SK-N-SH (cell line): ENCODE results near the gene PDCL2.

Source experiments
- EZH2phosphoT487 ChIP-seq: fragments of 200-600 bp; sonication (generic); IDR thresholded peaks from 2 replicates; pipeline ENCODE4 v1.6.1; 2017; ENCODE audit warnings: low read depth, mixed run types, mild to moderate bottlenecking, antibody characterized with exemption, moderate library complexity, borderline replicate concordance
- FOXM1 ChIP-seq: IDR thresholded peaks from 2 replicates; pipeline ENCODE4 v1.4.0; 2012; ENCODE audit warnings: low read depth, mild to moderate bottlenecking
- JUND ChIP-seq: IDR thresholded peaks from 2 replicates; pipeline ENCODE4 v1.4.0; 2012
- NRF1 ChIP-seq: IDR thresholded peaks from 2 replicates; pipeline ENCODE4 v1.6.1; 2012; ENCODE audit warnings: low read depth, mild to moderate bottlenecking, low read length
- POLR2AphosphoS5 ChIP-seq: IDR thresholded peaks from 2 replicates; pipeline ENCODE4 v1.6.1; 2012; ENCODE audit warnings: low read depth, low read length
- RAD21 ChIP-seq: IDR thresholded peaks from 2 replicates; pipeline ENCODE4 v1.6.1; 2012; ENCODE audit warnings: mild to moderate bottlenecking, low read length
- RFX5 ChIP-seq: IDR thresholded peaks from 2 replicates; pipeline ENCODE4 v1.6.1; 2012; ENCODE audit warnings: mild to moderate bottlenecking, improper control_type of control experiment, low read length
- RXRA ChIP-seq: IDR thresholded peaks from 2 replicates; pipeline ENCODE4 v1.4.0; 2012; ENCODE audit warnings: low read depth, mild to moderate bottlenecking, borderline replicate concordance
- SMC3 ChIP-seq: IDR thresholded peaks from 2 replicates; pipeline ENCODE4 v1.6.1; 2012; ENCODE audit warnings: low read depth, low read length, improper control_type of control experiment
- TCF12 ChIP-seq: IDR thresholded peaks from 2 replicates; pipeline ENCODE4 v1.4.0; 2012
- YY1 ChIP-seq: IDR thresholded peaks from 2 replicates; pipeline ENCODE4 v1.4.0; 2012; ENCODE audit warnings: low read depth, mild to moderate bottlenecking
- TF ChIP-seq, protein P1 (sequence below): fragments of 200-600 bp; sonication (generic); IDR thresholded peaks from 2 replicates; pipeline ENCODE4 v1.6.1; 2017; ENCODE audit warnings: antibody characterized with exemption, mild to moderate bottlenecking, moderate library complexity
- TF ChIP-seq, protein P2 (sequence below): IDR thresholded peaks from 2 replicates; pipeline ENCODE4 v1.4.0; 2012; ENCODE audit warnings: low read depth
- TF ChIP-seq, protein P3 (sequence below): fragments of 150-350 bp; IDR thresholded peaks from 2 replicates; pipeline ENCODE4 v1.6.1; 2016; ENCODE audit warnings: mild to moderate bottlenecking, low read depth, low read length

DNA sequence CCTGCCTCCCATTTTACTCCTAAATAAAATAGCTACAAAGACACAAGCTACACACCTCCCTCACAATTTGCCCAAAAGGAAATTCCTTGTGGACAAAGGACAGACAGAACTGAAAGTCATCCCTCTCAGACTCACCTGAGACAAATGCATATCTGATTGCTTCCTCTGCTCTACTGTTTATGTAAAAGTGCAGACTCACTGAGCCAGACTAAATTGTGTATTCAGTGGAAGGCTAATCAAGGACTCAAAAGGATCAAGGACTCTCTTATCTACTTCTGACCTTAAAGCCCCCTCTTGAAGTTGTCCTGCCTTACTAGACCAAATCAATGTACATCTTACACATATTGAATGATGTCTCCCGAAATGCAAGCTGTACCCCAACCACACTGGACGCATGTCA lies 3.9 kb downstream of the PDCL2 start:
- TF ChIP-seq RXRA (no peak), NRF1 (no peak), POLR2AphosphoS5 (no peak), SMC3 (no peak), TCF12 (no peak), JUND (no peak), RAD21 (no peak), RFX5 (no peak), FOXM1 (no peak), EZH2phosphoT487 (no peak), YY1 (no peak)
- TF ChIP-seq, protein P1, sequence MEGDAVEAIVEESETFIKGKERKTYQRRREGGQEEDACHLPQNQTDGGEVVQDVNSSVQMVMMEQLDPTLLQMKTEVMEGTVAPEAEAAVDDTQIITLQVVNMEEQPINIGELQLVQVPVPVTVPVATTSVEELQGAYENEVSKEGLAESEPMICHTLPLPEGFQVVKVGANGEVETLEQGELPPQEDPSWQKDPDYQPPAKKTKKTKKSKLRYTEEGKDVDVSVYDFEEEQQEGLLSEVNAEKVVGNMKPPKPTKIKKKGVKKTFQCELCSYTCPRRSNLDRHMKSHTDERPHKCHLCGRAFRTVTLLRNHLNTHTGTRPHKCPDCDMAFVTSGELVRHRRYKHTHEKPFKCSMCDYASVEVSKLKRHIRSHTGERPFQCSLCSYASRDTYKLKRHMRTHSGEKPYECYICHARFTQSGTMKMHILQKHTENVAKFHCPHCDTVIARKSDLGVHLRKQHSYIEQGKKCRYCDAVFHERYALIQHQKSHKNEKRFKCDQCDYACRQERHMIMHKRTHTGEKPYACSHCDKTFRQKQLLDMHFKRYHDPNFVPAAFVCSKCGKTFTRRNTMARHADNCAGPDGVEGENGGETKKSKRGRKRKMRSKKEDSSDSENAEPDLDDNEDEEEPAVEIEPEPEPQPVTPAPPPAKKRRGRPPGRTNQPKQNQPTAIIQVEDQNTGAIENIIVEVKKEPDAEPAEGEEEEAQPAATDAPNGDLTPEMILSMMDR, result no peak
- TF ChIP-seq, protein P2, sequence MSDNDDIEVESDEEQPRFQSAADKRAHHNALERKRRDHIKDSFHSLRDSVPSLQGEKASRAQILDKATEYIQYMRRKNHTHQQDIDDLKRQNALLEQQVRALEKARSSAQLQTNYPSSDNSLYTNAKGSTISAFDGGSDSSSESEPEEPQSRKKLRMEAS, result no peak
- TF ChIP-seq, protein P3, sequence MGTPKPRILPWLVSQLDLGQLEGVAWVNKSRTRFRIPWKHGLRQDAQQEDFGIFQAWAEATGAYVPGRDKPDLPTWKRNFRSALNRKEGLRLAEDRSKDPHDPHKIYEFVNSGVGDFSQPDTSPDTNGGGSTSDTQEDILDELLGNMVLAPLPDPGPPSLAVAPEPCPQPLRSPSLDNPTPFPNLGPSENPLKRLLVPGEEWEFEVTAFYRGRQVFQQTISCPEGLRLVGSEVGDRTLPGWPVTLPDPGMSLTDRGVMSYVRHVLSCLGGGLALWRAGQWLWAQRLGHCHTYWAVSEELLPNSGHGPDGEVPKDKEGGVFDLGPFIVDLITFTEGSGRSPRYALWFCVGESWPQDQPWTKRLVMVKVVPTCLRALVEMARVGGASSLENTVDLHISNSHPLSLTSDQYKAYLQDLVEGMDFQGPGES, result no peak
